ENCODE measurements around the gene SH2D4B. TPM values are rescaled to one million over a fixed set of nuclear protein-coding genes. Genes with fewer than 3 reads are reported as not detected.

SH2D4B gene
- total RNA-seq, 4 donors from 2014 or later: 0.13 TPM; not detected in 3

- Histone ChIP-seq H3K9me3 (peaks cover 0 to 20% (median 7%) of the 10 kb centered on the region in 3 donors), H3K36me3 (no peaks in the 10 kb centered on the region), H3K4me3 (no peak overlapping the region), H3K27me3 (no peaks in the 10 kb centered on the region), H3K27ac (no peak overlapping the region), H3K4me1 (no peaks in the 10 kb centered on the region)
- 93 to 94% methylated on average over 1 of the region's 1 CpG for WGBS, 2 donors
- TF ChIP-seq CTCF (IDR thresholded peaks at IDR 0.05): no peak
- TF ChIP-seq POLR2A (IDR thresholded peaks at IDR 0.05): no peak
- DNase-seq: no peak
- intact Hi-C loops (cut with DNase I): no loop called here
These were observed 118.2 kb downstream of the SH2D4B start for GRCh38 chr10:80655898-80656297.

- peaks cover 0 to 4% (median 3%) of the 10 kb centered on the region in 3 donors for H3K4me1 ChIP-seq
- DNase-seq: no peak
- H3K9me3 ChIP-seq: peaks cover 0 to 20% (median 7%) of the 10 kb centered on the region in 3 donors
- H3K36me3 ChIP-seq: no peaks in the 10 kb centered on the region
- TF ChIP-seq CTCF (IDR thresholded peaks at IDR 0.05): no peak
- no peak overlapping the region for H3K4me3 ChIP-seq
- intact Hi-C loops (cut with DNase I): no loop called here
- no peak overlapping the region for H3K27ac ChIP-seq
- no peaks in the 10 kb centered on the region for H3K27me3 ChIP-seq
- WGBS, 2 donors: 87 to 88% methylated on average over 5 of the region's 6 CpGs
These were observed 120.4 kb downstream of the SH2D4B start for GRCh38 chr10:80658068-80658467.

GRCh38 chr10:80659289-80659688 is 121.6 kb downstream of the SH2D4B start:
- H3K27ac ChIP-seq: no peak overlapping the region
- peaks cover 0 to 15% (median 3%) of the 10 kb centered on the region in 3 donors for H3K9me3 ChIP-seq
- H3K36me3 ChIP-seq: no peaks in the 10 kb centered on the region
- no peak for TF ChIP-seq CTCF (IDR thresholded peaks at IDR 0.05)
- no peak for TF ChIP-seq POLR2A (IDR thresholded peaks at IDR 0.05)
- DNase-seq: no peak
- H3K4me1 ChIP-seq: peaks cover 0 to 16% (median 6%) of the 10 kb centered on the region in 3 donors
- H3K27me3 ChIP-seq: no peaks in the 10 kb centered on the region
- intact Hi-C loops (cut with DNase I): no loop called here
- 72 to 86% methylated on average over 5 of the region's 9 CpGs for WGBS, 2 donors
- no peak overlapping the region for H3K4me3 ChIP-seq

- Histone ChIP-seq H3K27ac (no peak overlapping the region), H3K9me3 (peaks cover 0 to 15% (median 3%) of the 10 kb centered on the region in 3 donors), H3K36me3 (no peaks in the 10 kb centered on the region), H3K27me3 (no peaks in the 10 kb centered on the region), H3K4me3 (no peak overlapping the region), H3K4me1 (peaks cover 0 to 24% (median 6%) of the 10 kb centered on the region in 3 donors)
- intact Hi-C loops (cut with DNase I): no loop called here
- 62 to 63% methylated on average over 3 to 7 of the region's 7 CpGs for WGBS, 2 donors
- TF ChIP-seq CTCF (IDR thresholded peaks at IDR 0.05): no peak
- no peak for TF ChIP-seq POLR2A (IDR thresholded peaks at IDR 0.05)
- DNase-seq: no peak
These were observed 122.6 kb downstream of the SH2D4B start for GRCh38 chr10:80660266-80660665.

GRCh38 chr10:80660736-80661135 is 123.0 kb downstream of the SH2D4B start:
- Histone ChIP-seq H3K4me1 (peaks cover 0 to 24% (median 6%) of the 10 kb centered on the region in 3 donors), H3K36me3 (no peaks in the 10 kb centered on the region), H3K27ac (no peak overlapping the region), H3K9me3 (peaks cover 0 to 14% (median 3%) of the 10 kb centered on the region in 3 donors), H3K27me3 (no peaks in the 10 kb centered on the region), H3K4me3 (no peak overlapping the region)
- intact Hi-C loops (cut with DNase I): no loop called here
- TF ChIP-seq POLR2A (IDR thresholded peaks at IDR 0.05): no peak
- TF ChIP-seq CTCF (IDR thresholded peaks at IDR 0.05): no peak
- 76 to 80% methylated on average over 4 to 5 of the region's 7 CpGs for WGBS, 2 donors
- no peak for DNase-seq

All from esophagus squamous epithelium (tissue), 5 donors.